ENCODE measurements around the gene IFNA7.
"Not testable (repeated sequence)": the region's sequence is repeated elsewhere in the genome, so short reads cannot be mapped to it uniquely, and the experiment has no call there.

Gene IFNA7

DNA sequence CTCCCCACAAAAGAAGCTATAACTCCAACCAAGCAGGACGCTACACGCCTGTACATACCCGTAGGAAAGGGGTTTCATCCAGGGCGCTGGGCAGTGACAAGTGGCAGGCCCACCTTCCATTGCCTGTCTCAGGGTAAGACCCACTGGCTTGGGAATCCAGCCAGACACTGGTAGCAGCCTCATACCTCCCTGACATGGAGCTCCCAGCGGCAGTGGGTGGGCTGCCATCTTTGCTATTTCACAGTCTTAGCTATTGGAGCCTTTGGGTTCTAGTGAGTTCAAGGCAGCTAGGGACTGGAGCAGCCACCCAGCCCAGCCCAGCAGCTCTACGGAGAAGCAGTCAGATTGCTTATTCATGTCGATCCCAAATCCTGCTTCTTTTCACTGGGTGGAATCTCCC lies 8.3 kb upstream of the IFNA7 start:
- Histone ChIP-seq H3K9me3 (no peaks in the 10 kb centered on the region), H3K27ac (no peak overlapping the region), H3K36me3 (no peaks in the 10 kb centered on the region), H3K4me1 (ENCODE audit: control insufficient read depth in 1 of 2, insufficient read depth in 1 of 2, low read depth in 1 of 2, low read length in 1 of 2) (no peaks in the 10 kb centered on the region), H3K4me3 (ENCODE audit: low read depth in 1 of 2, low read length in 1 of 2) (no peak overlapping the region), H3K27me3 (no peaks in the 10 kb centered on the region)
- TF ChIP-seq, protein P1, sequence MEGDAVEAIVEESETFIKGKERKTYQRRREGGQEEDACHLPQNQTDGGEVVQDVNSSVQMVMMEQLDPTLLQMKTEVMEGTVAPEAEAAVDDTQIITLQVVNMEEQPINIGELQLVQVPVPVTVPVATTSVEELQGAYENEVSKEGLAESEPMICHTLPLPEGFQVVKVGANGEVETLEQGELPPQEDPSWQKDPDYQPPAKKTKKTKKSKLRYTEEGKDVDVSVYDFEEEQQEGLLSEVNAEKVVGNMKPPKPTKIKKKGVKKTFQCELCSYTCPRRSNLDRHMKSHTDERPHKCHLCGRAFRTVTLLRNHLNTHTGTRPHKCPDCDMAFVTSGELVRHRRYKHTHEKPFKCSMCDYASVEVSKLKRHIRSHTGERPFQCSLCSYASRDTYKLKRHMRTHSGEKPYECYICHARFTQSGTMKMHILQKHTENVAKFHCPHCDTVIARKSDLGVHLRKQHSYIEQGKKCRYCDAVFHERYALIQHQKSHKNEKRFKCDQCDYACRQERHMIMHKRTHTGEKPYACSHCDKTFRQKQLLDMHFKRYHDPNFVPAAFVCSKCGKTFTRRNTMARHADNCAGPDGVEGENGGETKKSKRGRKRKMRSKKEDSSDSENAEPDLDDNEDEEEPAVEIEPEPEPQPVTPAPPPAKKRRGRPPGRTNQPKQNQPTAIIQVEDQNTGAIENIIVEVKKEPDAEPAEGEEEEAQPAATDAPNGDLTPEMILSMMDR (IDR thresholded peaks at IDR 0.05) = no peak

DNA sequence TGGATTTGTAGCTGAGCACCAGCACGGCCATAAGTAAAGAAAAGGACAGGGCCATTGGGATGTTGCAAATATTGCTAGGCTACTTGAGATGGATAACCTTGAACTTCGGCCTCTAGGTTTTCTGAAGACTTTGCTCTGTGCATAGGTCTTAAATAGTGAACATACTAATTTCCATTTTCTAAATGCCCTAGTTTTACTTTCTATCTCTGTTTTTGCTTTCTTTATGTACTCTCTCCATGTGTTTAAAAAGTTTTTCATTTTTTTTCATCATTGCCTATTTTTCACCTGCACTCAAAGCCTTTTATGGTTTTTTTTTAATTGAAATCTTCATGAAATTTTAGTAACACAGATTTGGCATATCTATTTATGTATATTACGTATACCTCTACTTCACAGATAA lies 5.0 kb upstream of the IFNA7 start, which contains the start of gene IFNA10:
IFNA10 (minus strand) TSS at position 101 of the 400 bp plus-strand sequence; CDS start at position 55, 46 bp downstream.
- not testable (repeated sequence) for H3K27ac ChIP-seq; H3K27me3 ChIP-seq; H3K36me3 ChIP-seq; H3K4me1 ChIP-seq (ENCODE audit: control insufficient read depth in 1 of 2, insufficient read depth in 1 of 2, low read depth in 1 of 2, low read length in 1 of 2); H3K4me3 ChIP-seq (ENCODE audit: low read depth in 1 of 2, low read length in 1 of 2); H3K9me3 ChIP-seq

DNA sequence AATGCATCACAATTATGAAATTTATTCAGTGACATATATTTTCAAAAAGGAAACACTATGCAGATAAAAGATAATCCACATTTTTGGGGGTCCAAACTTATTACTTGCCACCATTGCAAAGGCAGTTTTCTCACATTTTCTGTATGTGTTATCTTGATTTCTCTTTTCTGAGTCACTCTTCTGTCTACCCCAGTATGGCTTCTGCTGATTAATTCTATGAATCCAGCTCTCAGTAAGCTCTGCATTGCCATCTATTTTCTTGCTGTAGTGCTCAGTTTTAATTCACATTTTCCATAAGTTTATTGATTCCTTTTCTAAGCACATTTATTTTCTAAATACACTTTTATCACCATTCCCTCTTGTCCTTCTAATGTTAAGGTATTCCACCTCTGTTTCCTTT lies 3.2 kb upstream of the IFNA7 start:
- Histone ChIP-seq H3K27me3 (no peaks in the 10 kb centered on the region), H3K4me1 (ENCODE audit: control insufficient read depth in 1 of 2, insufficient read depth in 1 of 2, low read depth in 1 of 2, low read length in 1 of 2) (no peaks in the 10 kb centered on the region), H3K9me3 (no peaks in the 10 kb centered on the region), H3K4me3 (ENCODE audit: low read depth in 1 of 2, low read length in 1 of 2) (no peak overlapping the region), H3K36me3 (no peaks in the 10 kb centered on the region), H3K27ac (no peak overlapping the region)
- TF ChIP-seq, protein P1 (IDR thresholded peaks at IDR 0.05) = no peak

DNA sequence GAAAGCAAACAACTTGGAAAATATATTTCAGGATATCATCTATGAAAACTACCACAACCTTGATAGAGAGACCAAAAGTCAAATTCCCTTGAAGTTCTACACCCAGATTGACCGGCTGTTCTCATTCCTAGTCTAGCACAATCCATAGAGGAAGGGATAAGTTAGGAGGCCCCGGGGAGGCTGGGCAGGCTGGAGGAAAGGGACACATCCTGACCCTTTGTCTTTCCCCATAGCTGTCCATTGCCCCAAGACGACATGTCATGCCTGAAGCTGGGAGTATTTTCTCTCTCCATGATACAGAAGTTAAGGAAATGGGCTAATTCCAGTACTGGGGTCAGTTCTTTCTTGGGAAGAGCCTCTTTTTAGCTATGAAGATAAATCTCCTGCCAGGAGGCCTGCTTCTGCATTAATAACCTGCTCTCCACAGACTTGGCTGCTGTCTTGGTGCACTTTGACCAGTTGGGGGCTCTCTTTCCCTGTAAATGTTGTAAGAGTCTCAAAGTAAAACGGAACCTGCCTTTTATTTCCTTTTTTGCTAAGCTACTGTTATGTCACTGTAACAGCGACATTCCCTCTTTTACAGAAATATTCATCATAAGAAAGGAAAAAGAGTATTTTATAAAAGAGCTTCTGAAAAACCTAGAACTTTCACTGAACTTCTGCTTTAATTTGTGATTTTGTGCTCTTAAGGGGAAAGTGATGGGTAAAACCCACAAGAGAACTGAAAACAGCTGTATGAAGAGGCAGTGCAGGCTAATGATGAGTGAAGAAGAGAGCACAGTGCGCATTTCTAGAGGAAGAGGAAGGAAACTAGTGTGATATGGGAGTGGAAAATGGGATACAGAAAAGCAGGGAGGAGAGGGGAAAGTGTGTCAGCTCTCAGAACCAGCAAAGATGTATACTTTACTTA lies 6.9 kb downstream of the IFNA7 start:
- not testable (repeated sequence) for H3K4me1 ChIP-seq (ENCODE audit: control insufficient read depth in 1 of 2, insufficient read depth in 1 of 2, low read depth in 1 of 2, low read length in 1 of 2); H3K4me3 ChIP-seq (ENCODE audit: low read depth in 1 of 2, low read length in 1 of 2); H3K36me3 ChIP-seq; H3K27me3 ChIP-seq; H3K9me3 ChIP-seq
- peak overlapping the region; percentile 53 for H3K27ac ChIP-seq
- TF ChIP-seq, protein P1 (IDR thresholded peaks at IDR 0.05) = peak; percentile 63

DNA sequence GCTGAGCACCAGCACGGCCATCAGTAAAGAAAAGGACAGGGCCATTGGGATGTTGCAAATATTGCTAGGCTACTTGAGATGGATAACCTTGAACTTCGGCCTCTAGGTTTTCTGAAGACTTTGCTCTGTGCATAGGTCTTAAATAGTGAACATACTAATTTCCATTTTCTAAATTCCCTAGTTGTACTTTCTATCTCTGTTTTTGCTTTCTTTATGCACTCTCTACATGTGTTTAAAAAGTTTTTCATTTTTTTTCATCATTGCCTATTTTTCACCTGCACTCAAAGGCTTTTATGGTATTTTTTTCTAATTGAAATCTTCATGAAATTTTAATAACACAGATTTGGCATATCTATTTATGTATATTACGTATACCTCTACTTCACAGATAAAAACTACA lies 14.5 kb downstream of the IFNA7 start, which contains the start of gene IFNA4:
IFNA4 (minus strand) TSS at position 101 of the 400 bp plus-strand sequence; CDS start at position 45, 56 bp downstream.
- H3K9me3 ChIP-seq; H3K27me3 ChIP-seq; H3K4me1 ChIP-seq (ENCODE audit: control insufficient read depth in 1 of 2, insufficient read depth in 1 of 2, low read depth in 1 of 2, low read length in 1 of 2); H3K36me3 ChIP-seq; H3K27ac ChIP-seq; H3K4me3 ChIP-seq (ENCODE audit: low read depth in 1 of 2, low read length in 1 of 2): not testable (repeated sequence)

DNA sequence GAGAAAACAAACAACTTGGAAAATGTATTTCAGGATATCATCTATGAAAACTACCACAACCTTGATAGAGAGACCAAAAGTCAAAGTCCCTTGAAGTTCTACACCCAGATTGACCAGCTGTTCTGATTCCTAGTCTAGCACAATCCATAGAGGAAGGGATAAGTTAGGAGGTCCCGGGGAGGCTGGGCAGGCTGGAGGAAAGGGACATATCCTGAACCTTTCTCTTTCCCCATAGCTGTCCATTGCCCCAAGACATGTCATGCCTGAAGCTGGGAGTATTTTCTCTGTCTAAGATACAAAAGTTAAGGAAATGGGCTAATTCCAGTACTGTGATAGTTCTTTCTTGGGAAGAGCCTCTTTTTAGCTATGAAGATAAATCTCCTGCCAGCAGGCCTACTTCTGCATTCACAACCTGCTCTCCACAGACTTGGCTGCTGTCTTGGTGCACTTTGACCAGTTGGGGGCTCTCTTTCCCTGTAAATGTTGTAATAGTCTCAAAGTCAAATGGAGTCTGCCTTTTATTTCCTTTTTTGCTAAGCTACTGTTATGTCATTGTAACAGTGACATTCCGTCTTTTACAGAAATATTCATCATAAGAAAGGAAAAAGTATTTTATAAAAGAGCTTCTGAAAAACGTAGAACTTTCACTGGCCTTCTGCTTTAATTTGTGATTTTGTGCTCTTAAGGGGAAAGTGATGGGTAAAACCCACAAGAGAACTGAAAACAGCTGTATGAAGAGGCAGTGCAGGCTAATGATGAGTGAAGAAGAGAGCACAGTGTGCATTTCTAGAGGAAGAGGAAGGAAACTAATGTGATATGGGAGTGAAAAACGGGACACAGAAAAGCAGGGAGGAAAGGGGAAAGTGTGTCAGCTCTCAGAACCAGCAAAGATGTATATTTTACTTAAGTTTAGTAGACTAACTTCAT lies 18.9 kb downstream of the IFNA7 start:
- TF ChIP-seq, protein P1 (IDR thresholded peaks at IDR 0.05) = peak; percentile 35
- not testable (repeated sequence) for H3K36me3 ChIP-seq

More for the DNA sequence above, 18.9 kb downstream of the IFNA7 start:
- not testable (repeated sequence) for H3K9me3 ChIP-seq; H3K27me3 ChIP-seq; H3K4me3 ChIP-seq (ENCODE audit: low read depth in 1 of 2, low read length in 1 of 2); H3K27ac ChIP-seq; H3K4me1 ChIP-seq (ENCODE audit: control insufficient read depth in 1 of 2, insufficient read depth in 1 of 2, low read depth in 1 of 2, low read length in 1 of 2)
